ENCODE data around the gene KLRG1. TPM values are rescaled to one million over a fixed set of nuclear protein-coding genes. Genes with fewer than 3 reads are reported as not detected.

KLRG1 gene
- 2.1 TPM in 1 of 2 replicates, not detected in the other for total RNA-seq (2014; rRNA removed; shearing (Covaris generic); ENCODE audit: low replicate concordance)

- Histone ChIP-seq H3K27me3 (no peaks in the 10 kb centered on the region), H3K9me3 (no peaks in the 10 kb centered on the region), H3K4me3 (no peak within 1 kb of the TSS), H3K36me3 (no peaks in the 10 kb centered on the region)
- no peak for DNase-seq
Measured at GRCh38 chr12:8989413-8989812, at the start of gene KLRG1. Gene KLRG1 (plus strand): TSS chr12:8989546. CDS start chr12:8989636, 90 bp downstream.

- no peak overlapping the region for H3K4me3 ChIP-seq
- DNase-seq: no peak
- H3K27me3 ChIP-seq: no peaks in the 10 kb centered on the region
- H3K9me3 ChIP-seq: no peaks in the 10 kb centered on the region
- H3K36me3 ChIP-seq: peaks cover 51% of the 10 kb centered on the region
Measured at GRCh38 chr12:8941691-8942478, 47.5 kb upstream of the KLRG1 start.

DNA sequence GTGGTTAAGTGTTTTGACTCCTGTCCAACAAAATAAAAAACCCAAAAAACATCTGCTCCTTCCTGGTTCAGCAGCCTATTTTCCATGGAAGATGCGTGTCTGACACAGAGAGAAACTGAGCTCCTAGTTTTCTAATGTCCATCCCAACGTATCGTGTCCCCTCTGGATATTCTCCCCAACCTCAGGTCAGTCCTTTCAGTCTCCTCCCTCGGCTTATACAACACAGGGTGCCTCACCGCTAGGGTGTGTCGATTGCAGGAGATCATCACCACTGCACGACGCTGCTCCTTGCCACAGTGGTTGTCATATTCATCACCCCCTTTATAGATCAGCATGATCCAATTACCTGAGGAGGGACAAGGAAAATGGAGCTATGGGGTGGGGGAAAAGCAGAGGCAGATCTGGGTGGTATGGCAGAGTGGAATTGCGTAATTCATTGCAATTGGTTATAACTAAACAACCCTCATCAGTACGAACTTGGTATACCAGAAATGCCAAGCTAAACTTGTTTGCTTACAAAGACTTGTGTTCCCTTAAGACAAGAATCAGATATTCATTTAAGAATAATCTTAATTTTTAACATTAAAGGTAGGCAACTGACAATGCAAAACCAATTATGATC, 45.7 kb upstream of the KLRG1 start:
- H3K27me3 ChIP-seq: no peaks in the 10 kb centered on the region
- DNase-seq: no peak
- peaks cover 49% of the 10 kb centered on the region for H3K36me3 ChIP-seq
- no peaks in the 10 kb centered on the region for H3K9me3 ChIP-seq
- no peak overlapping the region for H3K4me3 ChIP-seq

DNA sequence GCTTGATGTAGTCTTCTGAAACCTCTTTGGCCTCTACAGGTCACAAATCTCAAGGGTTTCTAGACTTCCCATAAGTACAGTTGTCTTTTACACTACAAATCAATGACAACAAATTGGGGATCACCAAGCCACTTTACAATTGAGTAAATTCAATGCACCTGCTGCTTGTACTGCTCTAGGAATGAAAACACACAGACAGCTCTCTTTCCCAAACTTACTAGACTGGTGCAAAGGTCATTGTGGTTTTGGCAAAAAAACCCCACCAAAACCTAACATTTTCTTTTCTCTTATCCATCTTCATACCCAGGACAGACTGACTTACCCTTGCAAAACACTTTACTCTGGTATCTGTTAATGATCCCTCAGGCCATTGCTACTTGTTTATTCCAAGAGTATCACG, 42.6 kb upstream of the KLRG1 start:
- H3K9me3 ChIP-seq: no peaks in the 10 kb centered on the region
- no peak overlapping the region for H3K4me3 ChIP-seq
- DNase-seq: no peak
- H3K36me3 ChIP-seq: peaks cover 44% of the 10 kb centered on the region
- no peaks in the 10 kb centered on the region for H3K27me3 ChIP-seq

DNA sequence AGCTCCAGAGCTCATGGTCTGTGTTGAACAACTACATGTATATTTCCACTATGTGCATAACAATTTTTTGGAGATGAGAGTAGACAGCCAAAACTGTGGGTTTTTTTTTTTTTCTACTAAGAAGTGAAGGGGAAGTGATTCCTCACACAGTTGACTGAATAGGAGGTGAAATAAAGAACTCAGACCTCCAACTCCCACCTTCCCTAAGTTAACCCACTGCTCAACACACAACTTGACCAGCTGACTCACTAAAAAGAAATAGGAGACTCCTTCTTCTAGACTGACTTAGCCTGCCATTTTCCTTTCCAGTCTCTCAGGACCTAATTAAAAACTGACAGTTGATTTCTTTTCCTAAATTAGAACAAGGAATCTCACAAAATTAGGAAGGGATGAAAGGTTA, 41.6 kb upstream of the KLRG1 start:
- Histone ChIP-seq H3K4me3 (peak overlapping the region; percentile 82; the same call in 1 of the 2 replicates), H3K36me3 (peaks cover 37% of the 10 kb centered on the region), H3K9me3 (no peaks in the 10 kb centered on the region), H3K27me3 (no peaks in the 10 kb centered on the region)
- DNase-seq: no peak

DNA sequence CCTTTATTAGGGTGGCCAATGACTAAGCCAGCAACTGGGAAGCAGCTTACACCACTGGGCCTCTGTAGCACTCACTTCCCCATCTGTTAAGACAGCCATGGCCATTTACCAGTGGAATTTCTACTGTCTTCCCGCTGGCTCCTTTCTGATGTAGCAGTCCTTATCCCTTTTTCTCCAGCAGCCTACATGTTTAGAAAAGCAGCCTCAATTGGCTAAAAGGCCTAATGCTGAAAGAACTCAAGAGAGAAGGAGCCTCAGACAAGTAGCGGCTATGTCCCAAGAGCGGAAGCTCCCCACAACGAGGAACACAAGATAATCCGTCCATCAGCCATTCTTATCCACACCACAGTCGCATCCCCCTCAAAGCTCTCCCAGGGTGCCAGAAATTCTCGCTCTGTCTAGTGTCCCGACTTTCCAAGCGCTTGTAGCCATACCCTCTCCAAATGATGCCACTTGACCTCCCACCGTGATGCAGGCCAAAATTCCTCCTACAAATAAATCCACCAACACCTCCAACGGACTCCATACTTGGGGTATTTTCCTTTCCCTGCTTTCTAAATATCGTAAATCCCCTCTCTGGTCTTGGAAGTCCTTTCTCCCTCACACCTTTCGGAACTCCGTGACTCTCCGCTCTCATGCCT, 40.5 kb upstream of the KLRG1 start:
- H3K27me3 ChIP-seq: no peaks in the 10 kb centered on the region
- no peak for DNase-seq
- H3K9me3 ChIP-seq: no peaks in the 10 kb centered on the region
- H3K4me3 ChIP-seq: peak overlapping the region; percentile 82
- H3K36me3 ChIP-seq: peaks cover 27% of the 10 kb centered on the region

- Histone ChIP-seq H3K36me3 (peaks cover 19% of the 10 kb centered on the region), H3K4me3 (peak within 1 kb of the TSS; percentile 82), H3K9me3 (no peaks in the 10 kb centered on the region), H3K27me3 (no peaks in the 10 kb centered on the region)
- peak; percentile 95 for DNase-seq
Measured at GRCh38 chr12:8949342-8950220, 39.8 kb upstream of the KLRG1 start, which contains the start of gene M6PR. Gene M6PR (minus strand): TSS chr12:8949645. CDS start chr12:8946404, 3,241 bp downstream.

GRCh38 chr12:8950221-8950527, 39.2 kb upstream of the KLRG1 start:
- no peak for DNase-seq
- Histone ChIP-seq H3K36me3 (peaks cover 15% of the 10 kb centered on the region), H3K4me3 (peak overlapping the region; percentile 82), H3K27me3 (no peaks in the 10 kb centered on the region), H3K9me3 (no peaks in the 10 kb centered on the region)

- no peaks in the 10 kb centered on the region for H3K9me3 ChIP-seq
- no peaks in the 10 kb centered on the region for H3K27me3 ChIP-seq
- H3K4me3 ChIP-seq: peak overlapping the region; percentile 82
- H3K36me3 ChIP-seq: peaks cover 8% of the 10 kb centered on the region
- DNase-seq: no peak
Measured at GRCh38 chr12:8950702-8951478, 38.5 kb upstream of the KLRG1 start.

DNA sequence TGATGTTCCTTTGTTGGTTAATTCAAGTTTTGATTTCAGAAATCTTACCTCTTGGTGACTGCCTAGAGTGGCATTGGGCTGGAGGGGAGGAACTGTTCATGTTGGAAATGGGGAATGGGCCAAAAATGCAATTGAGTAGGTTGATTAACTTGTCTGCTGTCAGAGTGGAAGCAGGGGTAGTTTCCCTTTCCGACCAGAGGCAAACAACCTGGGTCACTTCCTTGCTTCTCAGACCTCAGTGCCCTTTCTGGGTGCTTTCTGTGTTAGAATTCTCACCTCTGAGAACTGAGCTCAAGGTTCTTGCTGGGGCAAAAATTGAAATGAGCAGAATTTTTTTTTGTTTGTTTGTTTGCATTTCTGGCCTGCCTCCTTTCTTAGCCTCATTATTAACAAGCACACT, 37.6 kb upstream of the KLRG1 start:
- no peak for DNase-seq
- Histone ChIP-seq H3K9me3 (no peaks in the 10 kb centered on the region), H3K27me3 (no peaks in the 10 kb centered on the region), H3K36me3 (no peaks in the 10 kb centered on the region; the same call in 1 of the 2 replicates), H3K4me3 (no peak overlapping the region; the same call in 1 of the 2 replicates)

- Histone ChIP-seq H3K4me3 (no peak overlapping the region), H3K9me3 (no peaks in the 10 kb centered on the region), H3K27me3 (no peaks in the 10 kb centered on the region), H3K36me3 (no peaks in the 10 kb centered on the region)
- no peak for DNase-seq
Measured at GRCh38 chr12:8953773-8954402, 35.5 kb upstream of the KLRG1 start.

- H3K36me3 ChIP-seq: no peaks in the 10 kb centered on the region
- no peaks in the 10 kb centered on the region for H3K9me3 ChIP-seq
- no peak for DNase-seq
- no peak overlapping the region for H3K4me3 ChIP-seq
- no peaks in the 10 kb centered on the region for H3K27me3 ChIP-seq
Measured at GRCh38 chr12:8956073-8956472, 33.3 kb upstream of the KLRG1 start.

GRCh38 chr12:8956772-8957171, 32.6 kb upstream of the KLRG1 start:
- DNase-seq: no peak
- Histone ChIP-seq H3K9me3 (no peaks in the 10 kb centered on the region), H3K4me3 (no peak overlapping the region), H3K27me3 (no peaks in the 10 kb centered on the region), H3K36me3 (no peaks in the 10 kb centered on the region)

GRCh38 chr12:8957561-8957960, 31.8 kb upstream of the KLRG1 start:
- Histone ChIP-seq H3K27me3 (no peaks in the 10 kb centered on the region), H3K9me3 (no peaks in the 10 kb centered on the region), H3K36me3 (no peaks in the 10 kb centered on the region), H3K4me3 (no peak overlapping the region)
- no peak for DNase-seq

- H3K36me3 ChIP-seq: no peaks in the 10 kb centered on the region
- H3K27me3 ChIP-seq: no peaks in the 10 kb centered on the region
- DNase-seq: no peak
- no peaks in the 10 kb centered on the region for H3K9me3 ChIP-seq
- H3K4me3 ChIP-seq: no peak overlapping the region
Measured at GRCh38 chr12:8958066-8958465, 31.3 kb upstream of the KLRG1 start.

DNA sequence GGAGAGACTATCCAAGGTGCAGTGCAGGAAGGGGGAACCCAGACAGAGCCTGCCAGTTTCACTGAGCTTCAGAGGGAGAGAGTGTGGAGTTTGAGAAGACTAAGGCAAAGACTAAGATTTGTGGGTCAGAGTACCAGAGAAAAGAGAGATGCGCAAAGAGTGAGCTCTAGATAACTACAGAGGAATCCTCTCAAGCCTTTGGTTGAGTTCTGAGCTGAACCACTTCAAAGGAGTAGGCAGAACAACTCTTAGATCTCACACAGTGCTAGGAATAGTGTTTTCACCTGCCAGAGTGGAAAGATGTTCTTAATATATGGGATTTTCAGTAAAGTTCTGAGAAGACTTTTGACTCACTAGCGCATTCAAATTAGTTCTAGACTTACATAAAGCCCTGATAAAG, 29.2 kb upstream of the KLRG1 start:
- Histone ChIP-seq H3K9me3 (no peaks in the 10 kb centered on the region), H3K27me3 (no peaks in the 10 kb centered on the region), H3K36me3 (no peaks in the 10 kb centered on the region), H3K4me3 (no peak overlapping the region)
- DNase-seq: no peak

Measured in MG63 (cell line).